ENCODE results near the gene BANP.

DNA sequence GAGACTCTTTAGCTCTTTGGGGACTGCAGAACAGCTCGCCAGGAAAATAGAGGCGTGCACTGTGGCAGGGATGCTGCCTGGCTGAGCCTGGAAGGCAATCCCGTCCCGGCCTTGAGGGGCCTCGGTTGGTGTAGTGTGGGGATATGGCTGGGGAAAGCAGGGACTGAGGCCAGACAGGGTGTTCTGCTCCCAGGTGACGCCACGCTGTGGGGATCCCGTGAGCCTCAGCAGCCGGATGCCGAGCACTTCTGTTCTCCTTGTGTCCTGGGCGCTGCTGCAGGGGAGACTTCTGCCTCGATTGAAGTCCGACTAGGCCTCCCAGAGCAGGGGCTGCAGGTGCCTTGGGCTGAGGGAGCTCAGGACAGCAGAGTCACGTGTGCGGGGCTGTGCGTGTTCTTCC, 72.6 kb downstream of the BANP start:
- no peak for TF ChIP-seq BHLHE40 (IDR thresholded peaks at IDR 0.05; ENCODE audit: borderline replicate concordance)
- TF ChIP-seq HDGF (IDR thresholded peaks at IDR 0.05; ENCODE audit: borderline replicate concordance) = no peak
- no peak for TF ChIP-seq ELF4 (IDR thresholded peaks at IDR 0.05)
- no peak for TF ChIP-seq LEF1 (IDR thresholded peaks at IDR 0.05; ENCODE audit: borderline replicate concordance)
- no peak for TF ChIP-seq TARDBP (IDR thresholded peaks at IDR 0.05)
- no peak for TF ChIP-seq L3MBTL2 (conservative IDR thresholded peaks at IDR 0.05)
- TF ChIP-seq SUZ12 (IDR thresholded peaks at IDR 0.05) = no peak
- TF ChIP-seq SP1 (IDR thresholded peaks at IDR 0.05) = no peak

Measured in HEK293T (cell line).